ENCODE measurements around the gene UGT3A2.

- no peak for TF ChIP-seq EZH2phosphoT487 (IDR thresholded peaks at IDR 0.05)
- TF ChIP-seq CTCF (IDR thresholded peaks at IDR 0.05) = no peak
- TF ChIP-seq EZH2 (IDR thresholded peaks at IDR 0.05) = no peak
Observed at GRCh38 chr5:36001032-36001431, 65.7 kb downstream of the UGT3A2 start.

Measured in neural progenitor cell (in vitro differentiated cells).